ENCODE measurements around the gene PLCL1.

Gene PLCL1

DNA sequence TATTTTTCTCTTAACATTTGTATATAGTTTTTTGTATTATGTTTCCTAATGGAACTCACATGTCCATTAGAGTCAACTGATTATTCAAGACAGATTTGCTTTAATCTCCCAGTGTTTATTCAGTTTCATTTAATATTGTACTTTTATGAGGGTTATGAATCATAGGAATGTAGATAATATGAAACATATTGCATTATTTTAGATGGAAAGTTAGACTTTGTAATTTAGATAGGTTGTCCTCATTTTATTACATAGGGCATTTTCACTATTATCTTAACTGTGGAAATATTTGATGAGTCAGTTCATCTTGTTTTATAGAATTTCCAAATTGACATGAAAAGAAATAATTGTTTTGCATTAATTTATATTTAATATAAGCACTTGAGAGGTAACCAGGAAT is 240.8 kb downstream of the PLCL1 start:
- TF ChIP-seq, protein P1, sequence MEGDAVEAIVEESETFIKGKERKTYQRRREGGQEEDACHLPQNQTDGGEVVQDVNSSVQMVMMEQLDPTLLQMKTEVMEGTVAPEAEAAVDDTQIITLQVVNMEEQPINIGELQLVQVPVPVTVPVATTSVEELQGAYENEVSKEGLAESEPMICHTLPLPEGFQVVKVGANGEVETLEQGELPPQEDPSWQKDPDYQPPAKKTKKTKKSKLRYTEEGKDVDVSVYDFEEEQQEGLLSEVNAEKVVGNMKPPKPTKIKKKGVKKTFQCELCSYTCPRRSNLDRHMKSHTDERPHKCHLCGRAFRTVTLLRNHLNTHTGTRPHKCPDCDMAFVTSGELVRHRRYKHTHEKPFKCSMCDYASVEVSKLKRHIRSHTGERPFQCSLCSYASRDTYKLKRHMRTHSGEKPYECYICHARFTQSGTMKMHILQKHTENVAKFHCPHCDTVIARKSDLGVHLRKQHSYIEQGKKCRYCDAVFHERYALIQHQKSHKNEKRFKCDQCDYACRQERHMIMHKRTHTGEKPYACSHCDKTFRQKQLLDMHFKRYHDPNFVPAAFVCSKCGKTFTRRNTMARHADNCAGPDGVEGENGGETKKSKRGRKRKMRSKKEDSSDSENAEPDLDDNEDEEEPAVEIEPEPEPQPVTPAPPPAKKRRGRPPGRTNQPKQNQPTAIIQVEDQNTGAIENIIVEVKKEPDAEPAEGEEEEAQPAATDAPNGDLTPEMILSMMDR (IDR thresholded peaks at IDR 0.05; ENCODE audit: low read depth, low read length) = no peak
- no peak overlapping the region for H3K4me3 ChIP-seq (replicated peaks in 1 of 2; ENCODE audit: low read depth in 2 of 2, low read length in 2 of 2)
- DNase-seq (ENCODE audit: low read depth in 2 of 2) = no peak

DNA sequence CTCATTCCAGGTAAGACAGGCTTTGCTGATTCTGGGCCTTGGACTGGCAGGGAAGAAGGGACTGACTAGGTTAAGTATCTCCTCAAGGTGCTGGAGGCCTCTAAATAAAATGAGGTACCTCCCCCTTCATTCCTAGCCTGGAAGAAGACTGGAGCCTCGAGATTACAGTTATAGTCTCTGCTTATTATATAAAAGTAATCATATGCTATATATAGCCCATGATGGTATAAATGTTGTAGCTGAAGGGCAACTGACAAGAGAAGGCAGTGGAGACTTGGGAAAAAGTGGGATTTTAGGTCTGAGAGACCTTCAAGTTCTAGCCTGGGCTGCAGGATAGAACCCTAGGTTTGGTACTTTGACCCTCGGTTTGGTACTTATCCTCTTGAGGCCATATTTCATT is 248.3 kb downstream of the PLCL1 start:
- H3K4me3 ChIP-seq (replicated peaks in 1 of 2; ENCODE audit: low read depth in 2 of 2, low read length in 2 of 2) = no peak overlapping the region
- DNase-seq (ENCODE audit: low read depth in 2 of 2) = no peak
- TF ChIP-seq, protein P1 (IDR thresholded peaks at IDR 0.05; ENCODE audit: low read depth, low read length) = no peak

DNA sequence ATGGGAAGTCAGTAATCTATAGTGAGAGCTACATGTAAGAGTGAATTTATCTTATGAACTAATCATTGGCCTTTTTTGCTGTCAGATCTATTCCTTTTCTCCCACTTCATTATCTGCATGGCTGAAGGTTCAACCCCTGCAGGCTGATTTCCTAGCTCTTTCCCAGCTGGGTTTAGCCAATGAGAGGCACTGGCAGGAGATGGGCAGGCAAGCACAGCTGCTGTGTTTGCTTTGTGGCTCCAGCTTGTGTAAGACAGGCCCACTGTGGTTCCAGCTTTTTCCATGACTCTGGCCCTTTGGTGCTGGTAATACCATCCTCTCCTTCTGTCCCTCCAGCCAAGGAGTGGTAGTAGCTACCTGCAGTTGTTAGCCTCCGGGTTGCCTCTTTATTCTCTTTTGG is 248.8 kb downstream of the PLCL1 start:
- no peak overlapping the region for H3K4me3 ChIP-seq (replicated peaks in 1 of 2; ENCODE audit: low read depth in 2 of 2, low read length in 2 of 2)
- no peak for DNase-seq (ENCODE audit: low read depth in 2 of 2)
- TF ChIP-seq, protein P1 (IDR thresholded peaks at IDR 0.05; ENCODE audit: low read depth, low read length) = no peak

DNA sequence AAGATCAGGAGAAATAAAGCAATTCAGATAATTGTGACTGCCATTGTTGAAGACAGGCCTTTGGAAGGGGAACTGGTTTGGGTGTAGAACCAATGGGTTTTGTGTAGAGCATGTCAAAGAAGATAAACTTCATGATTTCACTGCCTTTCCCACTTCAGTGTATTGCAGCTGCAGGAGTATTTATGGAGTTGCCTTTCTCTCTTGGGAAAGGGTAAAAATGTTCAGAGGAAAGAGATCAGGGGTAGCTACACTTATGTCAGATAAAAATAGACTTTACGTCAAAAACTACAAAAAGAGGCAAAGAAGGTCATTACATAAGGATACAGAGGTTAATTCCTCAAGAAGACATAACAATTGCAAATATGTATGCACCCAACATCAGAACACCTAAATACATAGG is 249.4 kb downstream of the PLCL1 start:
- DNase-seq (ENCODE audit: low read depth in 2 of 2) = no peak
- H3K4me3 ChIP-seq (replicated peaks in 1 of 2; ENCODE audit: low read depth in 2 of 2, low read length in 2 of 2) = no peak overlapping the region
- TF ChIP-seq, protein P1 (IDR thresholded peaks at IDR 0.05; ENCODE audit: low read depth, low read length) = no peak

DNA sequence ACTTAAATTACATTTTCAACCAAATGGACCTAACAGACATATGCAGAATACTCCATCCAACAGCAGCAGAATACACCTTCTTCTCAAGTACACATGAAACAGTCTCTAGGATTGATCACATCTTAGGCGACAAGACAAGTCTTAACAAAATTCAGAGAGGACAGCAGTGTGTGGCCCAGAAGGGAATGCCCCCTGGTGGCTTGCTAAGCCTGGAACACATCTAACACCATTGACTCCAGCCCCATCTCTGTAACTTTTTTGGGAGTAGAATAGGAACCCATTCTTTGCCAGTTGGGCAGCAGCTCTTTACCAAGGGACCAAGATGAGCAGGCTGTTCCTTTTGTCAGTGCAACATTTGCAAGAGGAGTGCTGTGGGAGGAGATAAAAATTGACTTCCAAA is 249.9 kb downstream of the PLCL1 start:
- TF ChIP-seq, protein P1 (IDR thresholded peaks at IDR 0.05; ENCODE audit: low read depth, low read length) = peak; percentile 63
- DNase-seq (ENCODE audit: low read depth in 2 of 2) = peak; percentile 44 to 58
- no peak overlapping the region for H3K4me3 ChIP-seq (replicated peaks in 1 of 2; ENCODE audit: low read depth in 2 of 2, low read length in 2 of 2)

DNA sequence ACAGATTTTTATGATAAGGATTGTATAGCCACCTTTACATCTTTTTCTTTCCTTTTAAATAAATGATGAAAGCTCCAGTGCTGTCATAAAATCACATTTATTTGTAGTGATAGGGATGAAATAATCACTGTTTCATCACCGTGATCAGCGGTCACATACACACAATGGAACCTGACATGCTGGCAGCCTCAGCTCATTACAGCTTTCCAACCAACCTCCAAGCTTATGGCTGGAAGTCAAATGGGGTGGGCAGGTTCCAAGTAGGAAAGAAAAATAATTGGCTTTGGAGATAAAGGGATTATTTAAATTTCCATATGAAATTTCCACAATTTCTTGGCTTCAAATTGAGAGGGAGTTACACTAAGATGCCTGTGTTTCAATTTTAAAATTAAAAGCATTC is 251.3 kb downstream of the PLCL1 start:
- DNase-seq (ENCODE audit: low read depth in 2 of 2) = no peak
- no peak overlapping the region for H3K4me3 ChIP-seq (replicated peaks in 1 of 2; ENCODE audit: low read depth in 2 of 2, low read length in 2 of 2)
- TF ChIP-seq, protein P1 (IDR thresholded peaks at IDR 0.05; ENCODE audit: low read depth, low read length) = no peak

DNA sequence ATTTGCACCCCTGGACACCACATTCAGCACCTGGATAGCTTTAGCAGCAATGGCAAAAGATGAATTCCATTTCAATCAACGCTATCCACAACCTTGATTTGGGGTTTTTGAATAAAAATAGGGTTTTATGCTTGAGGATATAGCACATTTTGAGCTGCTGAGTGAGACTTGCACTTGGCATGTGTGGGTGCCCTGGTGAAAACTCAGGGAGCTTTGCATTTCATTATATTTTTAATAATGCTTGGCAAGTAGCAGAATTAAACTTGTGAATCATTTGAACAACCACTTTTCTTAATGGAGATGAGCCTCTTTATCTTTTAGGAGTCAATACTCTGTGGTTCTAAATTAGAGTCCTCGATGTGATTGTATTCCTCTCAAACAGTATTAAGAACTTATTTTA is 252.4 kb downstream of the PLCL1 start:
- TF ChIP-seq, protein P1 (IDR thresholded peaks at IDR 0.05; ENCODE audit: low read depth, low read length) = no peak
- no peak overlapping the region for H3K4me3 ChIP-seq (replicated peaks in 1 of 2; ENCODE audit: low read depth in 2 of 2, low read length in 2 of 2)
- DNase-seq (ENCODE audit: low read depth in 2 of 2) = no peak
